Sigmoid colon (tissue), 7 donors: Measurements from ENCODE around the gene CSNK2A1. TPM values are rescaled to one million over a fixed set of nuclear protein-coding genes. Genes with fewer than 3 reads are reported as not detected.
A peak's percentile ranks its signal among the peaks of the same experiment; 100 is the strongest.

Source experiments
- DNase-seq: peaks from one replicate; pipeline ENCODE4 v3.0.0-alpha.2; 2019
- H3K27ac ChIP-seq, 4 donors: fragments of 200-600 bp; sonication (generic); one replicate each; pipeline ENCODE4 v1.5.1; 2016 to 2019; ENCODE audit warnings: mild to moderate bottlenecking in 1 of 4
- H3K27me3 ChIP-seq, 3 donors: fragments of 200-600 bp; sonication (generic); one replicate each; pipeline ENCODE4 v1.5.1; 2019; ENCODE audit warnings: mild to moderate bottlenecking in 1 of 3
- H3K36me3 ChIP-seq, 4 donors: fragments of 200-600 bp; sonication (generic); one replicate each; pipeline ENCODE4 v1.5.1; 2016 to 2019
- H3K4me1 ChIP-seq, 4 donors: fragments of 200-600 bp; sonication (generic); one replicate each; pipeline ENCODE4 v1.5.1; 2017 to 2019
- H3K4me3 ChIP-seq, 4 donors: fragments of 200-600 bp; sonication (generic); one replicate each; pipeline ENCODE4 v1.5.1; 2017 to 2019; ENCODE audit warnings: mild to moderate bottlenecking in 2 of 4, moderate library complexity in 1 of 4
- H3K9me3 ChIP-seq, 4 donors: fragments of 200-600 bp in 3 of 4; sonication (generic) in 3 of 4; one replicate each; pipeline versions ENCODE4 v1.5.1 to v1.6.1; 2013 to 2019
- CTCF ChIP-seq, 4 experiments: fragments of 450-650 bp in 3 of 4; fragments of 200-600 bp in 1 of 4; IDR thresholded peaks; one replicate each; pipeline ENCODE4 v1.5.1; 2016 to 2019; ENCODE audit warnings: antibody characterized with exemption in 4 of 4, mild to moderate bottlenecking in 3 of 4, moderate library complexity in 2 of 4
- EP300 ChIP-seq, 4 donors: sonication (generic); formaldehyde crosslinking; IDR thresholded peaks; one replicate each; pipeline ENCODE4 v1.6.1; 2017; ENCODE audit warnings: antibody characterized with exemption in 4 of 4
- POLR2A ChIP-seq, 2 donors: fragments of 450-650 bp; IDR thresholded peaks; one replicate each; pipeline ENCODE4 v1.6.1; 2016; ENCODE audit warnings: antibody characterized with exemption in 2 of 2, mild to moderate bottlenecking in 2 of 2, moderate library complexity in 2 of 2
- POLR2AphosphoS5 ChIP-seq, 4 donors: sonication (generic); formaldehyde crosslinking; IDR thresholded peaks; one replicate each; pipeline ENCODE4 v1.6.1; 2017; ENCODE audit warnings: antibody characterized with exemption in 4 of 4
- WGBS, 2 donors: extraction: QIAGEN DNeasy Blood & Tissue Kit; methylation state at CpG; one replicate each; pipeline ENCODE4 v1.1.7; 2013; 5-methylcytosine and 5-hydroxymethylcytosine counted together
- intact Hi-C: fragments of 100-400 bp; cut with DNase I; formaldehyde crosslinking; loops from one replicate; pipeline ENCODE4 v1.15.1; 2023
- polyA plus RNA-seq, 3 donors: library from polyadenylated mRNA; stranded (reverse); fragments of 200-250 nt; gene quantifications; one replicate each; pipeline ENCODE4 v1.2.3, GENCODE V29; 2013
- total RNA-seq, 4 donors: library from RNA; depleted of rRNA; stranded (reverse); fragments of >200 nt; gene quantifications; one replicate each; pipeline ENCODE4 v1.1.0, GENCODE V29; 2016
- donor health status: healthy with polysubstance abuse.
- donor health status: Bipolar disorder and iron deficiency.
- donor health status: healthy.

The CSNK2A1 gene
- total and polyA plus RNA-seq, 7 donors = 33.0 to 77.1 (median 51.5) TPM

- DNase-seq = no peak
- Histone ChIP-seq H3K27ac (no peak overlapping the region), H3K4me1 (no peaks in the 10 kb centered on the region), H3K4me3 (no peak overlapping the region), H3K36me3 (peaks cover 24 to 85% (median 36%) of the 10 kb centered on the region in 4 donors), H3K27me3 (no peaks in the 10 kb centered on the region), H3K9me3 (no peaks in the 10 kb centered on the region)
- intact Hi-C loops = loop anchor here (5.0 kb wide), 1 partner anchor 77 kb away; the partner anchor contains the start of gene RBCK1
- TF ChIP-seq POLR2A (IDR thresholded peaks at IDR 0.05) = no peak
- no peak for TF ChIP-seq EP300 (IDR thresholded peaks at IDR 0.05)
- TF ChIP-seq POLR2AphosphoS5 (IDR thresholded peaks at IDR 0.05) = no peak
- 57 to 80% methylated on average over 9 of the region's 9 CpGs for WGBS, 2 donors
Measured at GRCh38 chr20:483815-484644, 59.6 kb downstream of the CSNK2A1 start.

- TF ChIP-seq POLR2A (IDR thresholded peaks at IDR 0.05) = no peak
- TF ChIP-seq POLR2AphosphoS5 (IDR thresholded peaks at IDR 0.05) = no peak
- TF ChIP-seq EP300 (IDR thresholded peaks at IDR 0.05) = no peak
- TF ChIP-seq CTCF (IDR thresholded peaks at IDR 0.05) = no peak
- Histone ChIP-seq H3K4me1 (no peaks in the 10 kb centered on the region), H3K4me3 (no peak overlapping the region), H3K36me3 (peaks cover 6 to 57% (median 16%) of the 10 kb centered on the region in 4 donors), H3K9me3 (no peaks in the 10 kb centered on the region), H3K27ac (no peak overlapping the region), H3K27me3 (no peaks in the 10 kb centered on the region)
- intact Hi-C loops = loop anchor here (5.0 kb wide), 1 partner anchor 74 kb away; the partner anchor contains the start of gene RBCK1
- 43 to 44% methylated on average over 1 of the region's 1 CpG for WGBS, 2 donors
- no peak for DNase-seq
Measured at GRCh38 chr20:481167-481566, 62.4 kb downstream of the CSNK2A1 start.

- Histone ChIP-seq H3K4me3 (no peak overlapping the region), H3K27ac (no peak overlapping the region), H3K36me3 (peaks cover 0 to 46% (median 13%) of the 10 kb centered on the region in 4 donors), H3K27me3 (no peaks in the 10 kb centered on the region), H3K4me1 (no peaks in the 10 kb centered on the region), H3K9me3 (no peaks in the 10 kb centered on the region)
- no peak for DNase-seq
- intact Hi-C loops = loop anchor here (5.0 kb wide), 1 partner anchor 73 kb away; the partner anchor contains the start of gene RBCK1
- 48 to 80% methylated on average over 3 of the region's 3 CpGs for WGBS, 2 donors
- TF ChIP-seq POLR2AphosphoS5 (IDR thresholded peaks at IDR 0.05) (no peak), POLR2A (IDR thresholded peaks at IDR 0.05) (no peak), EP300 (IDR thresholded peaks at IDR 0.05) (no peak), CTCF (IDR thresholded peaks at IDR 0.05) (no peak)
Measured at GRCh38 chr20:480044-480443, 63.5 kb downstream of the CSNK2A1 start.

- TF ChIP-seq POLR2A (IDR thresholded peaks at IDR 0.05) (no peak), POLR2AphosphoS5 (IDR thresholded peaks at IDR 0.05) (no peak), EP300 (IDR thresholded peaks at IDR 0.05) (no peak), CTCF (IDR thresholded peaks at IDR 0.05) (no peak)
- WGBS, 2 donors = 20 to 67% methylated on average over 2 of the region's 2 CpGs
- H3K4me3 ChIP-seq = no peak overlapping the region
- no peaks in the 10 kb centered on the region for H3K9me3 ChIP-seq
- H3K27me3 ChIP-seq = no peaks in the 10 kb centered on the region
- DNase-seq = no peak
- no peaks in the 10 kb centered on the region for H3K4me1 ChIP-seq
- intact Hi-C loops = loop anchor here (1.0 kb wide), 1 partner anchor 125 kb away; no protein-coding TSS in a partner anchor
- H3K27ac ChIP-seq = no peak overlapping the region
- peaks cover 0 to 42% (median 13%) of the 10 kb centered on the region in 4 donors for H3K36me3 ChIP-seq
Measured at GRCh38 chr20:479487-479886, 64.1 kb downstream of the CSNK2A1 start.

- no peak overlapping the region for H3K27ac ChIP-seq
- peaks cover 0 to 37% (median 11%) of the 10 kb centered on the region in 4 donors for H3K36me3 ChIP-seq
- H3K27me3 ChIP-seq = no peaks in the 10 kb centered on the region
- 42 to 60% methylated on average over 3 of the region's 3 CpGs for WGBS, 2 donors
- TF ChIP-seq CTCF (IDR thresholded peaks at IDR 0.05) (peak in 3 of 4 experiments; percentile 40 to 50 (median 47)), EP300 (IDR thresholded peaks at IDR 0.05) (no peak)
- H3K9me3 ChIP-seq = no peaks in the 10 kb centered on the region
- H3K4me1 ChIP-seq = no peaks in the 10 kb centered on the region
- intact Hi-C loops = loop anchor here (1.0 kb wide), 1 partner anchor 125 kb away; no protein-coding TSS in a partner anchor
- DNase-seq = no peak
- H3K4me3 ChIP-seq = no peak overlapping the region
Measured at GRCh38 chr20:478949-479429, 64.6 kb downstream of the CSNK2A1 start.
